Activated T-cell treated with anti-CD3 and anti-CD28 coated beads, Interleukin-2, amount 50 U/mL, for 72 hours (primary cell): Measurements from ENCODE around the gene NHLRC2. TPM values are rescaled to one million over a fixed set of nuclear protein-coding genes. Genes with fewer than 3 reads are reported as not detected.
"Not testable (repeated sequence)": the region's sequence is repeated elsewhere in the genome, so short reads cannot be mapped to it uniquely, and the experiment has no call there.

Experiments
- ATAC-seq, 2 donors: fragments of 150-1000 bp; cut with Tn5 transposase; replicated peaks in 1 of 2; 2 replicates each; pipeline ENCODE4 v1.10.0; 2021; ENCODE audit warnings: moderate library complexity in 2 of 2, mild to moderate bottlenecking in 1 of 2
- DNase-seq, 2 donors: peaks; one replicate each; pipeline ENCODE4 v3.0.0; 2021 to 2022; ENCODE audit warnings: mixed read lengths in 1 of 2
- H3K27ac Mint-ChIP-seq: one replicate; pipeline ENCODE4 v1.8.0; 2022; ENCODE audit warnings: mild to moderate bottlenecking, moderate library complexity, mixed read lengths
- H3K27me3 Mint-ChIP-seq: one replicate; pipeline ENCODE4 v1.8.0; 2022; ENCODE audit warnings: low read depth, mixed read lengths
- H3K36me3 Mint-ChIP-seq, 2 donors: one replicate each; pipeline ENCODE4 v1.8.0; 2022; ENCODE audit warnings: mixed read lengths in 2 of 2, mild to moderate bottlenecking in 1 of 2; ENCODE audit not compliant: insufficient read depth in 2 of 2
- H3K4me1 Mint-ChIP-seq: one replicate; pipeline ENCODE4 v1.8.0; 2022; ENCODE audit warnings: low read depth, mixed read lengths
- H3K4me3 Mint-ChIP-seq, 2 donors: one replicate each; pipeline ENCODE4 v1.8.0; 2022; ENCODE audit warnings: mild to moderate bottlenecking in 2 of 2, mixed read lengths in 2 of 2, moderate library complexity in 2 of 2
- H3K9me3 Mint-ChIP-seq, 2 donors: one replicate each; pipeline ENCODE4 v1.8.0; 2022; ENCODE audit warnings: mixed read lengths in 2 of 2
- total RNA-seq, 2 donors: library from RNA; stranded (reverse); gene quantifications; one replicate each; pipeline ENCODE4 v1.2.3, GENCODE V29; 2022

The NHLRC2 gene
- total RNA-seq, 2 donors from 2014 or later: 30.6 to 30.9 TPM

DNA sequence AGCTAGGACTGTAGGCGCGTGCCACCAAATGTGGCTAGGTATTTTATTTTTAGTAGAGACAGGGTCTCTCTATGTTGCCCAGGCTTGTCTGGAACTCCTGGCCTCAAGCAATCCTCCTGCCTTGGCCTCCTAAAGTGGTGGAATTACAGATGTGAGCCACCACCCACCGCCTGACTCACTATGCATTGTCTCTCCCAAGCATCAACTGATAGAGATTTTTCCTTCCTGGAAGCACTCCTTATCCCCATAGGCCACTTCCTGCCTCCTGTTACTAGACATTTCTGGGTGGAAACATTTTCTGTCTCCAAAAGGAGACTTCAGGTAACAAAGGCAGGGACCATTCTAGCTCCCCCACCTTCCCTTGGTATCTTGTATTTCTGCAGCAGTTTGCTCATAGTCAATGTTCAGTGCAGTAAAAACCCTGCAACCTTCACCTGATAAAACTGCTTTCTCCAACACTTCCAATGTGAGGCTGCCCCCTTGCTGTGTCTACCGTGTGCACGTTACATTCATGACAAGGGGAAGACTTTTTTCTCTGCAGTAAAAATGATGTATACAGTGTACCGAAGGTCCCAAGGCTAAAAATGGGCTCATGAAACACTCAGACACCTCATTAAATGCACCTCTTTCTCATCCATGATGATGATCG is 84.9 kb downstream of the NHLRC2 start:
- Mint-ChIP-seq H3K36me3 (no peaks in the 10 kb centered on the region), H3K9me3 (no peaks in the 10 kb centered on the region), H3K4me1 (peaks cover 5% of the 10 kb centered on the region), H3K4me3 (no peak overlapping the region), H3K27me3 (peaks cover 22% of the 10 kb centered on the region), H3K27ac (no peak overlapping the region)
- no peak for DNase-seq
- no peak for ATAC-seq

DNA sequence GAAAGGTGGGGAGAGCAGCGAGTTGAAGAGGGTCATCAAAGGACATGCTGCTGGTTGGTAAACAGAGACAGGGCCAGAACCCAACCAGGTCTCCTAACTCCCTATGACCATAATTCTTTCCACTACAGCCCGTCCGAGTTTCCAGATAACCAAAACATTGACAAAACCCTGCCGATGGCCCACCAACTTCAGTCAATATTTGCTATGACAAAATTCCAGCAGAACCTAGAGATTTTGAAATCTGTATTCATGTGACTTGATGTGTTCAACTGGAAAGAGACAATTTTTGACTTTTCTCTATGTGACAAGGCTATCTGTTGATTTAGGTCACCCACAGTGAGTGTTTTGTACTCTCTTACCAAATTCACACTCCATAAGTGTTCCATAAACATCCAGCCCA is 86.7 kb downstream of the NHLRC2 start:
- Mint-ChIP-seq H3K36me3 (no peaks in the 10 kb centered on the region), H3K9me3 (no peaks in the 10 kb centered on the region), H3K4me1 (peaks cover 5% of the 10 kb centered on the region), H3K4me3 (no peak overlapping the region), H3K27ac (no peak overlapping the region), H3K27me3 (peaks cover 22% of the 10 kb centered on the region)
- DNase-seq (no peak), ATAC-seq (no peak)

GRCh38 chr10:113943196-113943595 is 88.7 kb downstream of the NHLRC2 start:
- ATAC-seq, H3K36me3 Mint-ChIP-seq, H3K27ac Mint-ChIP-seq, H3K9me3 Mint-ChIP-seq, H3K4me3 Mint-ChIP-seq, DNase-seq: not testable (repeated sequence)
- H3K27me3 Mint-ChIP-seq: peaks cover 22% of the 10 kb centered on the region
- peaks cover 11% of the 10 kb centered on the region for H3K4me1 Mint-ChIP-seq

- no peak overlapping the region for H3K27ac Mint-ChIP-seq
- no peaks in the 10 kb centered on the region for H3K9me3 Mint-ChIP-seq
- ATAC-seq (no peak), DNase-seq (no peak)
- H3K4me3 Mint-ChIP-seq: no peak overlapping the region
- H3K36me3 Mint-ChIP-seq: no peaks in the 10 kb centered on the region
- peaks cover 6% of the 10 kb centered on the region for H3K27me3 Mint-ChIP-seq
- H3K4me1 Mint-ChIP-seq: peaks cover 11% of the 10 kb centered on the region
These were observed 90.7 kb downstream of the NHLRC2 start for GRCh38 chr10:113945075-113945686.

DNA sequence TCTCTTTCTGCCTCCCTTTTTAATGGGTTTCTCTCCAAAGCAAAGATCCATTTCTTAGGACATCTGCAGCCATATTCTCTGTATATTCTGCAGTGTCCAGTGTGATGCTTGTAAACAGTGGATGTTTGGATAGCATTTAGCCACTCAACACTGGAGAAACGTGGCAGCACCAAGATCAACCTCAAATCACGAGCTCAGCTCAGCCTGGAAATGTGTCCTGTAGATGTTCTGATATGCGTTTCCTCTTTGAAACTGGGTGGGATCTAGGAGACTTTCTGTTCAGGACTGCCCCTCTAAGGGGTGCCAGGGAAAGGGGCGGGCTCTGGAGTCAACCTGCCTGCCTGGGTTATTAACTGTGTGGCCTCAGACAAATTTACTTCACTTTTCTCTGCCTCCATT is 91.2 kb downstream of the NHLRC2 start:
- DNase-seq (no peak), ATAC-seq (no peak)
- H3K4me1 Mint-ChIP-seq: peaks cover 11% of the 10 kb centered on the region
- no peak overlapping the region for H3K27ac Mint-ChIP-seq
- H3K36me3 Mint-ChIP-seq: no peaks in the 10 kb centered on the region
- H3K4me3 Mint-ChIP-seq: no peak overlapping the region
- no peaks in the 10 kb centered on the region for H3K9me3 Mint-ChIP-seq
- peaks cover 1% of the 10 kb centered on the region for H3K27me3 Mint-ChIP-seq

DNA sequence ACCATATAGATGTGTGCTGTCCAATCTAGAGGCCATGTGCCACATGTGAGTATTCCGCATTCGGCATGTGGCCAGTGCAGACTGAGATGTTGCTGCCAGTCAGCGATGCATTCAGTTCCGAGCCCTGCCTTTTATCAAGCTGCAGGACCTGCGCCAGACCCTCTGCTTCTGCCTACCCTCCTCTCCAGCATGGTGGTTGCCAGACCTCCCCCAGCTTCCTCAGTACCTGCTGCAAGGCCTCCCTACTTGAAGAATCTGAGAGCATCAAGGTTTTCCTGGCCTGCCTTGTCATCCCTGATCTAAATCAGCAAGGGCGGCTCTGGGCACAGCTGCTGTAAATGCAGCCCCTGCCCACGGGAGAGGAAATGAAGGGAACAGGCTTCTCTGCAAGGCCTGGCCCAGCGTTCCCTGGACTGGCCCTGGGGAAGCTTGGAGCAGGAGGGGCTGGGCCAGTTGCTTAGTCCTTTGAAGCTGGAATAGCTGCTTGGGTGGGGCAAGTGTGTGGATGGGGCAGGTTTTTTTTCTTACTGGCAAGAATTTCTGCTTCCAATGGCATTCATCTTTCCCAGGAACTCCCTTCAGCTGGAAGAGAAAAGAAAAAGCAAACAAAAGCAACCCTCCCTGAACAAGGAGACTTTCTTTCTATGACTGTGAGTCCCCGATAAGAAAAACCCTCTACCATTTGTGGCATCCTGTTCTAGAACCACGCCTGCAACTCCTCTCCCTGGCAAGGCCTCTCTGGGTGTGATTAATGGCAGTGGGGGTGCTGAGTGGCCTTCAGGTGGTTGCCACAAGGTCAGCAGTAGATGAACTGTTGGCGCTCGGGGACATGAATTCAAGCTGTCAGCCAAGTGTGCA is 93.0 kb downstream of the NHLRC2 start:
- no peak overlapping the region for H3K27ac Mint-ChIP-seq
- H3K27me3 Mint-ChIP-seq: no peaks in the 10 kb centered on the region
- ATAC-seq: no peak
- no peak for DNase-seq
- H3K36me3 Mint-ChIP-seq: no peaks in the 10 kb centered on the region
- peaks cover 6% of the 10 kb centered on the region for H3K4me1 Mint-ChIP-seq
- H3K4me3 Mint-ChIP-seq: no peak overlapping the region
- H3K9me3 Mint-ChIP-seq: no peaks in the 10 kb centered on the region

GRCh38 chr10:113948048-113948447 is 93.6 kb downstream of the NHLRC2 start:
- H3K9me3 Mint-ChIP-seq: no peaks in the 10 kb centered on the region
- H3K27ac Mint-ChIP-seq: no peak overlapping the region
- no peaks in the 10 kb centered on the region for H3K36me3 Mint-ChIP-seq
- no peak for DNase-seq
- no peak for ATAC-seq
- H3K4me1 Mint-ChIP-seq: peaks cover 6% of the 10 kb centered on the region
- no peak overlapping the region for H3K4me3 Mint-ChIP-seq
- no peaks in the 10 kb centered on the region for H3K27me3 Mint-ChIP-seq

DNA sequence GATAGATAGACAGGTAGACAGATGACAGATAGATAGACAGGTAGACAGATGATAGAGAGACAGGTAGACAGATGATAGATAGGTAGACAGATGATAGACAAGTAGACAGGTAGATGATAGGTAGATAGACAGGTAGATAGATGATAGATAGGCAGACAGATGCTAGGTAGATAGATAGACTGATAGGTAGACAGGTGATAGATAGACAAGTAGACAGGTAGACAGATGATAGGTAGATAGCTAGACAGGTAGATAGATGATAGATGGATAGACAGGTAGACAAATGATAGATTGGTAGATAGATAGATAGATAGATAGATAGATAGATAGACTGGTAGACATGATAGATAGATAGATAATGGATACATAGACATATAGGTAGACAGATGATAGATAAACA is 95.8 kb downstream of the NHLRC2 start:
- peaks cover 11% of the 10 kb centered on the region for H3K4me1 Mint-ChIP-seq
- H3K27me3 Mint-ChIP-seq: no peaks in the 10 kb centered on the region
- DNase-seq: no peak
- no peak overlapping the region for H3K4me3 Mint-ChIP-seq
- no peaks in the 10 kb centered on the region for H3K36me3 Mint-ChIP-seq
- no peaks in the 10 kb centered on the region for H3K9me3 Mint-ChIP-seq
- H3K27ac Mint-ChIP-seq: no peak overlapping the region
- no peak for ATAC-seq

DNA sequence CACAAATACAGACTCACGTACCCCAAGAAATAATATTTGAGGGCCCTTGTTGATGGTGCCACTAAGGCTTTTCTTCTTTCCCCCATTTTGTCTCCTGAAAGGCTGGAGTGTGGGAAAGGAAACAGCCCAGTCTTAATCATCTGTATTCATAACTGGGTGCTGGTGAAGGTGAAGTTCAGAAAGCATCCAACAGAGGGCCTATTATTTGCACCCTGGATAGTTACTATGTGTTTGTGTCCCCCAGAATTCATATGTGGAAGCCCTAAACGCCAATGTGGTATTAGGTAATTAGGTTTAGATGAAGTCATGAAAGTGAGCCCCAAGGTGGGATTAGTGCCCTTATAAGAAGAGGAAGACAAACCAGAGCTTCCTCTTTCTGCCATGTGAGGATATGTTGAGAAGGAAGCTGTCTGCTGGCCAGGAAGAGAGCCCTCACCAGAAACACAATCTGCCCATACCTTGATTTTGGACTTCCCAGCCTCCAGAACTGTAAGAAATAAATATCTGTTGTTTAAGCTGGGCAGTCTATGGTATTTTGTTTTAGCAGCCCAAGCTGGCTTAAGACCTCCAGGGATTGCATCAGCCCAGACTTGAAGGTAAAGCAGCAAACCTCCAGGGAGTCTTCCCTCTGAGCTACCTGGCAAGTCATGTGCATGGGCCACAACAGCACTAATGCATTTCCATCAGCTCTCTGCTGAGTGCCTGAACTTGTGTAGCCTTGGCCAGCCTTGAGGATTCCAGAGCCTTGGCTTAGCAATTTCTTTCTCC is 99.2 kb downstream of the NHLRC2 start:
- ATAC-seq: peak in 1 of 2 donors; percentile 35
- Mint-ChIP-seq H3K27me3 (peaks cover 18% of the 10 kb centered on the region), H3K4me1 (peaks cover 19% of the 10 kb centered on the region), H3K4me3 (no peak overlapping the region), H3K36me3 (no peaks in the 10 kb centered on the region), H3K9me3 (peaks cover 0 to 4% of the 10 kb centered on the region in 2 donors), H3K27ac (peak overlapping the region; percentile 9)
- no peak for DNase-seq

GRCh38 chr10:113954409-113954808 is 99.9 kb downstream of the NHLRC2 start:
- H3K4me1 Mint-ChIP-seq: peaks cover 26% of the 10 kb centered on the region
- peaks cover 18% of the 10 kb centered on the region for H3K27me3 Mint-ChIP-seq
- no peak for DNase-seq
- H3K36me3 Mint-ChIP-seq: no peaks in the 10 kb centered on the region
- no peak for ATAC-seq
- peaks cover 0 to 4% of the 10 kb centered on the region in 2 donors for H3K9me3 Mint-ChIP-seq
- no peak overlapping the region for H3K27ac Mint-ChIP-seq
- H3K4me3 Mint-ChIP-seq: no peak overlapping the region

- no peak for DNase-seq
- no peaks in the 10 kb centered on the region for H3K36me3 Mint-ChIP-seq
- H3K4me1 Mint-ChIP-seq: peaks cover 51% of the 10 kb centered on the region
- no peak overlapping the region for H3K27ac Mint-ChIP-seq
- H3K9me3 Mint-ChIP-seq: peaks cover 0 to 4% of the 10 kb centered on the region in 2 donors
- peaks cover 18% of the 10 kb centered on the region for H3K27me3 Mint-ChIP-seq
- no peak for ATAC-seq
- H3K4me3 Mint-ChIP-seq: no peak overlapping the region
These were observed 102.6 kb downstream of the NHLRC2 start for GRCh38 chr10:113957013-113957412.

GRCh38 chr10:113958631-113959382 is 104.3 kb downstream of the NHLRC2 start:
- Mint-ChIP-seq H3K36me3 (peaks cover 0 to 5% of the 10 kb centered on the region in 2 donors), H3K4me1 (peaks cover 50% of the 10 kb centered on the region), H3K27ac (no peak overlapping the region), H3K27me3 (peaks cover 18% of the 10 kb centered on the region), H3K4me3 (no peak overlapping the region), H3K9me3 (peaks cover 0 to 8% of the 10 kb centered on the region in 2 donors)
- ATAC-seq: peak in 1 of 2 donors; percentile 16
- peak; percentile 12 to 38 for DNase-seq
